GM12801 (cell line): ENCODE results near the gene VSTM2L.

Source experiments
- TF ChIP-seq, protein P1 (sequence below): IDR thresholded peaks from one replicate; pipeline ENCODE4 v1.5.1; 2011; ENCODE audit warnings: control low read depth; ENCODE audit not compliant: insufficient read length; ENCODE audit errors: extremely low read depth

The VSTM2L gene

GRCh38 chr20:37928996-37929682 lies 26.2 kb downstream of the VSTM2L start:
- TF ChIP-seq, protein P1, sequence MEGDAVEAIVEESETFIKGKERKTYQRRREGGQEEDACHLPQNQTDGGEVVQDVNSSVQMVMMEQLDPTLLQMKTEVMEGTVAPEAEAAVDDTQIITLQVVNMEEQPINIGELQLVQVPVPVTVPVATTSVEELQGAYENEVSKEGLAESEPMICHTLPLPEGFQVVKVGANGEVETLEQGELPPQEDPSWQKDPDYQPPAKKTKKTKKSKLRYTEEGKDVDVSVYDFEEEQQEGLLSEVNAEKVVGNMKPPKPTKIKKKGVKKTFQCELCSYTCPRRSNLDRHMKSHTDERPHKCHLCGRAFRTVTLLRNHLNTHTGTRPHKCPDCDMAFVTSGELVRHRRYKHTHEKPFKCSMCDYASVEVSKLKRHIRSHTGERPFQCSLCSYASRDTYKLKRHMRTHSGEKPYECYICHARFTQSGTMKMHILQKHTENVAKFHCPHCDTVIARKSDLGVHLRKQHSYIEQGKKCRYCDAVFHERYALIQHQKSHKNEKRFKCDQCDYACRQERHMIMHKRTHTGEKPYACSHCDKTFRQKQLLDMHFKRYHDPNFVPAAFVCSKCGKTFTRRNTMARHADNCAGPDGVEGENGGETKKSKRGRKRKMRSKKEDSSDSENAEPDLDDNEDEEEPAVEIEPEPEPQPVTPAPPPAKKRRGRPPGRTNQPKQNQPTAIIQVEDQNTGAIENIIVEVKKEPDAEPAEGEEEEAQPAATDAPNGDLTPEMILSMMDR = no peak

GRCh38 chr20:37929683-37930014 lies 26.7 kb downstream of the VSTM2L start:
- TF ChIP-seq, protein P1 = no peak

DNA sequence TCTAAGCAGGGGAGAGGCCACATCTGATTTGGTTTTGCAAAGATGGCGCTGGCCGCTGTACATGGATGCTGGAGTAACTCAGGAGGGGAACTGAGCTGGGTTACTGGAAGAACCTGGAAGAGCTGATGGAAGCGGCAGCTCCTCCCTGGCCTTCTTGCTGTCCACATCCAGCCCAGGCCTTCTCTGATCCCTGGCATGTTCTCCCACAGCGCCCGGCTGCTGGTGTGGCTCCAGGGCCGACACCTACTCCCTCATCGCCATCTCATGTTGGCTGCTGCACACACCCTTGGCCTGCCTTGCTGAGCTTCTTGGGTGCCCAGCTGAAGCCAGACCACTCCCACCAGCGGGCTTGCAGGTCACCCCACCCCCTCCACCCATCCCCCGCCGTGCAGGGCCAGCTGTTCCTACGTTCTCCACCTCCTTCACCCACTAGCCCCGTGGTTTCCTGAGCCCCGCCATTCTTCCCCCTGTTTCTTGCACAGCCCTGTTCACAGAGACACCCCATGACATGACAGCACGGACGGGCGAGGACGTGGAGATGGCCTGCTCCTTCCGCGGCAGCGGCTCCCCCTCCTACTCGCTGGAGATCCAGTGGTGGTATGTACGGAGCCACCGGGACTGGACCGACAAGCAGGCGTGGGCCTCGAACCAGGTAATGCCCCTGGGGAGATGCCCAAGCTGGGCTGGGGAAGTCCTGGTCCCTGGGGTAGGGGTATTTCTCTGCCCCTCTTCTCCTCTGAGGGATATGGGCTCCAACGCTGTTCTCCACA lies 28.4 kb downstream of the VSTM2L start:
- TF ChIP-seq, protein P1 = no peak

GRCh38 chr20:37932074-37932473 lies 29.1 kb downstream of the VSTM2L start:
- TF ChIP-seq, protein P1 = no peak

DNA sequence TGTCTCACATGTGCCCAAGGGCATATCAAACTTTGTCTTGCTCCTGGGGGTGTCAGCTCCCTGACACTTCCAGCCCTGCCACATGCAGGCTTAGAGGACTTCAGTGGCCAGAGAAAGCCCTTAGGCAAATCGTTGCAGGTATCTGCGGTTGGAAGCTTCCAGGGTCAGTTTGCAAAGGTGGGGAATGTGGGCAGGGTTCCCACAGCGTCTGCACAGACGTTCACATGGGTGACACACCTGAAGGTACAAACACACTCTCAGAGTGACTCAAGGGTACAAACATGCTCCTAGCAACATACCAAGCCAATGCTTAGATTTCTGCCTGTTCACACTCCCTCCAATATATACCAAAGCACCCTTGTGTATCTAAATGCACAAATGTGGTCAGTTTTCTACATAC lies 30.0 kb downstream of the VSTM2L start:
- TF ChIP-seq, protein P1 = no peak

DNA sequence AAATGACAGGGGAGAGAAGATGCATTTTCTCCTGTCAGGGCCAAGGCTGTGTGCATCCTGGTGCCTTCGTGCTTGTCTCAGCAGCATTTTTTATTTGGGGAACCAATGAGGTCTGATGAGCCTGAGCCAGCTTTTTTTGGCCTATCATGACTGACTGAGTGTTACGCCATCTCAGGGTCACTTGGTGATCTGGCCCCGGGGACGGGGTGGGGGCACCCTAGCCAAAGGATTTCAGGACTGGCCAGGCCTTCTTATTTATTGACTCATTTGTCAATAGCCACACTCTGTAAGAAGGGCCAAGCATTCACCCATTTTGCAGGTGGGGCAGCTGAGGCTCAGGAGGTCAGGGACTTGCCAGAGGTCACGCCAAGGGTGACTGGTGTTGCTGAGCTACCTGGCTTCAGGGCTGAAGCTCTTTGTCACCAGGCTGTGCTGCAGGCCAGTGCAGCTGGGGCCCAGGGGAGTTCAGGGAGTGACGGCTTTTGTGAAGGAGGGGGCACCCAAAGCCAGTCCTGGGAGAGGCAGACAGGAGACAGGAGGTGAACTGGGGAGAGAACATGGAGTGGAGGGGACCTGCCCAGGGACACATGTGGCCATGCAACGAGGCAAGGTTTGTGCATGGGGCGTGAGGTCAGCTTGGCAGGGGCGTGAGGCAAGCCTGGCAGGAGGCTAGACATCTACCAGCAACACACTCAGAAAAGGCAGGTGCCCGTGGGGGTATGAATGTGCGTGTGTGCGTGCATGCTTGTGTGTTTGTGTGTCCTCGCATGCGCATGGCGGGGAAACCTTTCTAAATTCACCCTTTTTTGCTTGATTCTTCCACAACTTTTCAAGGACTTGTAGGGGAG lies 31.1 kb downstream of the VSTM2L start:
- TF ChIP-seq, protein P1 = no peak
